Measurements from ENCODE around the gene TSEN34.

DNA sequence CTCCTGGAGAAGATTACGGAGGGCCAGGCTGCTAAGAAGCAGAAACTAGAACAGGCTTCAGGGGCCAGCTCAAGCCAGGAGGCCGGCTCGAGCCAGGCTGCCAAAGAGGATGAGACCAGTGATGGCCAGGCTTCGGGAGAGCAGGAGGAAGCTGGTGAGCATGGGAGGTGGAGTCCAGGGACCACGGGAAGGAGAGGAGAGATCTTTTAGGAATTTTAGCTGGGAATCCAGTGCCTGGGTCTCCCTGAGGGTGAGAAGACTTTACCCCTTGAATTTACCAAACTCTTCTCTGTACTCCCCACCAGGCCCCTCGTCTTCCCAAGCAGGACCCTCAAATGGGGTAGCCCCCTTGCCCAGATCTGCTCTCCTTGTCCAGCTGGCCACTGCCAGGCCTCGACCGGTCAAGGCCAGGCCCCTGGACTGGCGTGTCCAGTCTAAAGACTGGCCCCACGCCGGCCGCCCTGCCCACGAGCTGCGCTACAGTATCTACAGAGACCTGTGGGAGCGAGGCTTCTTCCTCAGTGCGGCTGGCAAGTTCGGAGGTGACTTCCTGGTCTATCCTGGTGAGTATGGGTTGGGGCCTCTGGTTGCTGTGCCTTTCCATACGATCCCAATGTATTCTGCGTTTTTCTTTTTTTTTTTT is 824 bp downstream of the TSEN34 start:
- TF ChIP-seq CTCF (IDR thresholded peaks at IDR 0.05; ENCODE audit: insufficient read depth, low read depth, low read length): no peak
- no peak for TF ChIP-seq EZH2 (IDR thresholded peaks at IDR 0.05; ENCODE audit: insufficient read depth, low read length)

All from astrocyte (in vitro differentiated cells and primary cell).